ENCODE results near the gene VTI1A. TPM values are rescaled to one million over a fixed set of nuclear protein-coding genes. Genes with fewer than 3 reads are reported as not detected.
"Not testable (repeated sequence)": the region's sequence is repeated elsewhere in the genome, so short reads cannot be mapped to it uniquely, and the experiment has no call there.

The VTI1A gene
- total RNA-seq, 1 experiment from 2014 or later, result 39.0 TPM

DNA sequence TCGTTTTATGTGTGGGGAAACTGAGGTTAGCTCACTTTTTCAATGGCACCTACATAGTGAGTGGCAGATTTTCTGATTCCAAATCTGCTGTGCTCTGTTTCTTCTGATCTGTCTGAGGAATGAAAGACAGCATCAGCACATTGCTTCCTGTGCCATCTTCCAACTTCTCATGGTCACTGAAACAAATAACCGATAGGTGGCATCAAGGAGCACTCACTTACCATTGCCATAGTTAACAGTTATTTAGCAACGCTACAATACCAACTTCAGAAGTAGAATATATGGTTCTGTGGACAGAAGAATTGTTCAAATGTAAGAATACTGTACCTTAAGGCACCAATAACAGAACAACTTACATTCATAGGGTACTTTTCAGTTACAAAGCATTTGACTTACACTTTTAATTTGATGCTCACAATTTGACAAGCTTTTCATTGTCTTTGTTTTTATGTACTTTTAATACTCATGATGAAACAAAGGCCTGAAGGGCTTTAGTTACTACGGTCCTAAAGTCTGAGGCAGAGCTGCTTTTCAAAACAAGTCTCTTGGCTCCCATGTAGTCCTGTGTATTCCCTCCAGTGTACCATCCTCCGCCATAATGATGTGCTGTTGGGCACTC is 274.2 kb downstream of the VTI1A start:
- DNase-seq (ENCODE audit: low read depth), result peak; percentile 47

- DNase-seq (ENCODE audit: low read depth), result no peak
Observed at GRCh38 chr10:112722758-112723157, 275.7 kb downstream of the VTI1A start.

GRCh38 chr10:112723876-112724275 is 276.9 kb downstream of the VTI1A start:
- no peak for DNase-seq (ENCODE audit: low read depth)

GRCh38 chr10:112724404-112724991 is 277.5 kb downstream of the VTI1A start:
- no peak for DNase-seq (ENCODE audit: low read depth)

GRCh38 chr10:112728118-112728883 is 281.3 kb downstream of the VTI1A start:
- DNase-seq (ENCODE audit: low read depth), result no peak

DNA sequence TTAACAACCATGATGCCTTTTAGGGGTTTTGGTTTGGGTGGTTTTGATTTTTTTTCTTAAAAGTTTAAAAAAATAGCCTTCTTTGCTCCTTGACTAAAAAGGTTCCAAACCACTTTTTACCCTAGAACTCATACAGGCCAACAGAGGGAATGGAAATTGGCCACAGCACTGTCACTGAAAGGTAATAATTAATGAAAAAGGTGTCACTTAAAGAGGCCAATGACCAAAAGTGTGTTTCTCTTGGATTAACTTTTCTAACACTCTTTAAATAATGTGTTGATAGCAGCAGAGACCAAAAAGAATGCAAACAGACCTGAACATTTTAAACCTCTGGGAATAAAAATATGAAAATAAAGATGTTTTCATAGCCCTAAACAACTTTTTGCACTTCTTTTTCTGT is 282.0 kb downstream of the VTI1A start:
- no peak for DNase-seq (ENCODE audit: low read depth)

DNA sequence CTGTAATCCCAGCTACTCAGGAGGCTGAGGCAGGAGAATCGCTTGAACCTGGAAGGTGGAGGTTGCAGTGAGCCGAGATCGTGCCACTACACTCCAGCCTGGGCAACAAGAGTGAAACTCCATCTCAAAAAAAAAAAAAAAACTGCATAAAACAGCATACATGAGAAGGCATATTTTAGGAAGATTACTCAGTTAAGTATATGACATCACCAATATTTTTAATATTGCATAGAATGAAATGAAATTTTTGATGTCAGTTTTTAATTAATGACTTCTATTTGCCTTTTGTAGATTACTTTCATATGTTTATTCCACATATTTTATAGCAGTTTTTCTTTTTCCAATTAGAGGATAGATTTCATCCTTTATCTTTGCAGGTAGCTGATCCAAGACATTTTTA is 284.4 kb downstream of the VTI1A start:
- DNase-seq (ENCODE audit: low read depth), result not testable (repeated sequence)

DNA sequence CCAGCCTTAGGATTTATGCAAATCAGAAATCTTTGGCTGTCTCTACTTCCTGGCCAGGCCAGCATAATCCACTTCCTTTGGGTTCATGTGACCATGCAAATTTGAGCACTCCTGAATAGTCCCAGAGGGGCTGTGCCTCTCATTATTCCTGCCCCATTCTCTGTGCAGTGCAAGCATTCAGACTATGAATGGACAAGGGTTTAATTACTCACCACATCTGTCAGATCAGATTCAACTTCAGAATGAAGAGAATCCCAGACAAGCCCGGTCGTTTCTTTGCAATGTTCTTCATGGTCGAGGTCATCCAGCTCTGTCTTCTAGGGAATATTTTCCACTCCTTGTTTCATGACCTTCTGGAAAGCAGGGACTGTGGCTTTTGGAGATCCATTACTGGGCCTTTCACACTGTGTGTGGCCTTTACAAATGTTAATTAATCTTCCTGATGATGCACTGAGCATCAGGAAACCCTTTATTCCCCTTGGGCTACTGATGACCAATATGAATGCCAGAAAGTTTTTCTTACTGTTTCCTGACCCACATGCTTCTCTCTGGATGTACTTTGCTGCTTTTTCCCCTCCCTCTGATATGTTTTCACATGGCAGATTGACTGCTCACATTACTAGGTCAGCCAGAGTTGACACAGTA is 285.4 kb downstream of the VTI1A start:
- DNase-seq (ENCODE audit: low read depth), result peak; percentile 48

DNA sequence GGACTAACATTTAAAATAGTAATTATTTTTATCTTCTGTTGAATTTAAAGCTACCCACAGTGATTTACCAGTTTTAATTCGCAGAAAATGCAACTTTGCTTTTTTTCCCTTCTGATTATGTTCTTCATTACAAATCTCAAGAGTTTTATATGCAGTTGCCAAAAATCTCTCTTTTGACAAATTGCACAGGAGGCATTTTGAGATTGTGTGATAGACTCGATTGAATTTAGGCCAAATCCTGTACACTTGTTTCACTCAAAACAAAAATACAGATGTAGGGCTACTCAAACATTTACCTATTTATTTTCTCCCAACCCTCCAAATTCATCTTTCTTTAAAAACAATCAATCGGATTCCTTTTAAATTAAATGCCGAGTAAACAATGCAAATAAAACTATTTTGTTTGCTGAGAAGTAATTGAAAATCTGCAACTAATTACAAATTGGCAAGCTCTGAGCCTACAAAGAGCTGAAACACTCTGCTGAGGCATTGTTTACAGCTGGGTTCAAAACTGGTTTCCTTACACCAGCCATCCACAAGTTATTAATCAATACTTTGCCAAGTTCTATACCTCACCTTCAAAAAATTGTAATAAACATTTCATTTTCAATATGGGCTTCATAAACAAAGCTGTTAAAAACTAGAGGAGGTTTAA is 288.2 kb downstream of the VTI1A start:
- no peak for DNase-seq (ENCODE audit: low read depth)

- DNase-seq (ENCODE audit: low read depth), result no peak
Observed at GRCh38 chr10:112738606-112739591, 291.9 kb downstream of the VTI1A start.

GRCh38 chr10:112739592-112740353 is 292.8 kb downstream of the VTI1A start:
- DNase-seq (ENCODE audit: low read depth), result no peak

GRCh38 chr10:112741830-112742402 is 294.9 kb downstream of the VTI1A start:
- no peak for DNase-seq (ENCODE audit: low read depth)

DNA sequence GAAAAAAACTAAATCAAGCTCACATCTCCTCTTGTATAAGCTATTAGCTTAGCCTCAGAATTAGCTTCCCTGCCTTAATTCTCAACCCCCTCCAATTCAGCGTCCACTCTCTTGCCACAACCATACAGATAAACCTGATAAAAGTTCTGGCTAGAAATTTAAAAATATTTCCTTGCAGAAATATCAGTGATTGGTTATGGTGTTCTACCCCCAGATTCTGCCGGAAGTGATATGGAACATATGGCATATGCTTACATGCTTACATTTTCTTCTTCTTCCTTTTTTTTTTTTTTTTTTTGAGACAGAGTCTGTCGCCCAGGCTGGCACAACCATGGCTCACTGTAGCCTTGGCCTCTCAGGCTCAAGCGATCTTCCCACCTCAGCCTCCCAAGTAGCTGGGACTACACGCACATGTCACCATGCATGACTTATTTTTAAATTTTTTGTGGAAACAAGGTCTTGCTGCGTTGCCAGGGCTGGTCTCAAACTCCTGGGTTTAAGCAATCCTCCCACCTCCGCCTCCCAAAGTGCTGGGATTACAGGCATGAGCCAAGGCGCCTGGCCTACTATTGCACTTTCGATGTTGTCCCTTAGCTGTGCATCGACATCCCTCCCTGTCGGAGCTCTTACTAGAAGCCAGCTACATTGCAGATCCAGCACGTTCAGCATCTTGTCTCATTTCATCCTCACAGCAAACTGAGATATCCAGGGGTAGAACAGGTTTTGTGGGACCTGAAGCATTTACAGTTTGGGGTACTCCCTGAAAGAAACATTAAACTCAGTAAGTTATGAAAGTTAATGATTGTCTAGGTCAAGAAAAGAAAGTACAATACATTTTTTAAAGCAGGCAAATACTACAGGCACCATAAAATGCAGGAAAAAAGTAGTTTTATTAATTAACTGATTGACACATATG is 297.4 kb downstream of the VTI1A start:
- DNase-seq (ENCODE audit: low read depth), result no peak

DNA sequence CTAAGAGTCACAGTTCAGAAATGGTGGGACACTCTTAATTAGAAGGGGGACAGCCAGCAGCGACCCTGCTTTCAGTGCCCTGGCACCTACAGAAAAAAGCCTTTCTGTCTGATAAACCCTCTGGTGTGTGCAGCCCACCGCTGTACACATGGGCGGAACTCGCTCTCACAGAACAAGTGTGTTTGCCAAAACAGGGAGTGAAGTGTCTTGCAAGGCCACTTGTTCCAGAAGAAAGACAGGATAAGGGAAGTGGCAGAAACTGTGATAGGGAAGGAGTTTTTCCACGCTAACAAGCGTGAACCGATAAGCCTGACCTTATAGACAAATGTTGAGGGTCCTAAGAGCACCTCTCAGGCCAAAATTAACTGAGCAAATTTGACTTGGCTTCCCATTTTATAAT is 299.3 kb downstream of the VTI1A start:
- DNase-seq (ENCODE audit: low read depth), result no peak

DNA sequence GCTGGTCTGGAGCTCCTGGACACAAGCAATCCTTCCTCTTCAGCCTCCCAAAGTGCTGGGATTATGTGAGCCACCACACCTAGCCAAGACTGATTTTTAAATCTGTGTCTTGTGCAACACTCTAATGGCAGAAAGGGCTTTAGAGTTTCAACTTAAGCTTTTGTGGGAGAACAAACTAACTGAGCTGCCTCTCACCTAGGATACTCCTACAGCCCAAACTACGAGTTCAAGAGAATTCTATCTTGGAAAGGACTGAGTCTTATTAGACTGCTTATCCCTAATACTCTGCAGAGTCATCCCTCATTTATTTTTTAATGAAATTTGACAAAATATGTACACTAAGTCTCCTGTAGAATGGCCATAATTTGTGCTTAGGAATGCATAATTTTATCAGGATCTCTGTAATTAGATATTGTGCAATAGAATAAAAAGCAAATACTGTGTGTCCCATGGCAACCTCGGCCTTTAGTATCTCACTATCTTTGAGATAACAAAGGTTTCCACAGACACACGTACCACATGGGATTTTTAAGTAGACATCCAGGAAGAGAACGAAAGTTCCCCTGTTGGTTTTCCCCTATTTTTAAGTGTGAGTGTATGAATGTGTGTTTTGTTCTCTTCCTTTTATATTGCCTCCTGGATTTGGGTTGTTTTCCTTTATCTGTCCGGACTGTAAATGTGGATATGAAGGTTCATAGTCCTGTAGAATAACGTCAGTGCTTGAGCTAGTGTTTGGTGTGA is 303.6 kb downstream of the VTI1A start:
- no peak for DNase-seq (ENCODE audit: low read depth)

DNA sequence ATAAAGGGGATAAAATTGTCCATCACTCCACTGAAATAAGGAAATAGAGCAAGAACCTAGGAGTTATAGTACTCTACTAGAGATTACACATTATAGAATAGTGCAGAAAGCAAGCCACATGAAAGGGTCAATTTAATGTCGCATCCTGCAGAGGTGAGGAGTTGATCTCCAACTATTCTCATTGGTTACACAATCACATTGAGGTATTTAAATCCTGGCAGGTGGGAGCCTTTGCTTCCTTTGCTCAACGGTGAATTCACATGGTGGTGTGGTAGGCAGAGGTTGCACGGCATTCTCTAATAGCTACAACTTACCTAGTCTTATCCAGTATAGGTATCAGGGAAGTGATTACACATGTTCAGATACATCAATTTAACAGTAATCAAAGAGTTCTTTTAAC is 304.6 kb downstream of the VTI1A start:
- DNase-seq (ENCODE audit: low read depth), result no peak

- no peak for DNase-seq (ENCODE audit: low read depth)
Observed at GRCh38 chr10:112752288-112752687, 305.3 kb downstream of the VTI1A start.

GRCh38 chr10:112753961-112754411 is 307.0 kb downstream of the VTI1A start:
- DNase-seq (ENCODE audit: low read depth), result no peak
